WTC11 (cell line): ENCODE data around the gene POLA1. TPM values are rescaled to one million over a fixed set of nuclear protein-coding genes. Genes with fewer than 3 reads are reported as not detected.

Source experiments
- ATAC-seq: fragments of 200-7000 bp; cut with Tn5 transposase; 2 replicates; pipeline ENCODE4 v1.10.0; 2021; ENCODE audit warnings: mild to moderate bottlenecking, moderate library complexity
- CTCF ChIA-PET: fragments of 300-600 bp; sonication (Branson Sonifier 250); formaldehyde crosslinking; loops from one replicate; lab custom pipeline; 2021; ENCODE audit warnings: antibody characterized with exemption; lab: Charles Lee
- POLR2A ChIA-PET: fragments of 350-600 bp; sonication (Branson Sonifier 250); formaldehyde crosslinking; loops from one replicate; lab custom pipeline; 2021; ENCODE audit warnings: antibody characterized with exemption; lab: Charles Lee
- DNase-seq: peaks from one replicate; pipeline ENCODE4 v3.0.0; 2021; ENCODE audit warnings: low spot score
- H3K27ac Mint-ChIP-seq: 2 replicates; pipeline ENCODE4 v1.8.0; 2021; ENCODE audit warnings: mixed read lengths
- H3K27me3 Mint-ChIP-seq: 2 replicates; pipeline ENCODE4 v1.8.0; 2021; ENCODE audit warnings: low read depth, mild to moderate bottlenecking, moderate library complexity, mixed read lengths
- H3K36me3 Mint-ChIP-seq: 2 replicates; pipeline ENCODE4 v1.8.0; 2021; ENCODE audit warnings: mixed read lengths
- H3K4me1 Mint-ChIP-seq: 2 replicates; pipeline ENCODE4 v1.8.0; 2022; ENCODE audit warnings: mixed read lengths
- H3K4me3 Mint-ChIP-seq: 2 replicates; pipeline ENCODE4 v1.8.0; 2021; ENCODE audit warnings: mild to moderate bottlenecking, moderate library complexity, mixed read lengths
- H3K9me3 Mint-ChIP-seq: 2 replicates; pipeline ENCODE4 v1.8.0; 2021; ENCODE audit warnings: mixed read lengths
- AFF4 ChIP-seq: sonication (generic); formaldehyde crosslinking; IDR thresholded peaks from 2 replicates; pipeline ENCODE4 v1.8.1; 2023; ENCODE audit warnings: mild to moderate bottlenecking, missing genetic modification reagents, borderline replicate concordance
- ATF3 ChIP-seq: sonication (generic); formaldehyde crosslinking; conservative IDR thresholded peaks from 2 replicates; pipeline ENCODE4 v1.8.1; 2022; ENCODE audit warnings: mild to moderate bottlenecking, missing genetic modification reagents
- CTCF ChIP-seq: fragments of 200-600 bp; IDR thresholded peaks from 2 replicates; pipeline ENCODE4 v1.8.0; 2022; ENCODE audit warnings: antibody characterized with exemption
- ELF4 ChIP-seq: sonication (generic); formaldehyde crosslinking; IDR thresholded peaks from 2 replicates; pipeline ENCODE4 v1.8.1; 2022; ENCODE audit warnings: low read depth, mild to moderate bottlenecking, moderate library complexity, missing genetic modification reagents
- ETV6 ChIP-seq: sonication (generic); formaldehyde crosslinking; IDR thresholded peaks from 2 replicates; pipeline ENCODE4 v1.8.1; 2022; ENCODE audit warnings: mild to moderate bottlenecking, missing genetic modification reagents
- GABPB1 ChIP-seq: sonication (generic); formaldehyde crosslinking; IDR thresholded peaks from 2 replicates; pipeline ENCODE4 v1.8.1; 2023; ENCODE audit warnings: mild to moderate bottlenecking, missing genetic modification reagents
- MAX ChIP-seq: sonication (generic); formaldehyde crosslinking; IDR thresholded peaks from 2 replicates; pipeline ENCODE4 v1.8.0; 2022; ENCODE audit warnings: mild to moderate bottlenecking, missing genetic modification reagents
- SOX15 ChIP-seq: fragments of 250-450 bp; sonication (Bioruptor Pico); IDR thresholded peaks from 2 replicates; pipeline ENCODE4 v1.9.0; 2021; ENCODE audit warnings: mild to moderate bottlenecking
- STAT6 ChIP-seq: sonication (generic); formaldehyde crosslinking; conservative IDR thresholded peaks from 2 replicates; pipeline ENCODE4 v1.8.1; 2023; ENCODE audit warnings: mild to moderate bottlenecking, low read depth, missing genetic modification reagents, moderate library complexity
- TCF7 ChIP-seq: sonication (generic); formaldehyde crosslinking; IDR thresholded peaks from 2 replicates; pipeline ENCODE4 v1.8.0; 2022; ENCODE audit warnings: mild to moderate bottlenecking, low read depth, missing genetic modification reagents, moderate library complexity
- TP53 ChIP-seq: sonication (generic); formaldehyde crosslinking; IDR thresholded peaks from 2 replicates; pipeline ENCODE4 v1.8.1; 2023; ENCODE audit warnings: mild to moderate bottlenecking, missing genetic modification reagents
- ZNF138 ChIP-seq: sonication (generic); formaldehyde crosslinking; conservative IDR thresholded peaks from 2 replicates; pipeline ENCODE4 v1.8.1; 2022; ENCODE audit warnings: mild to moderate bottlenecking, moderate library complexity, missing genetic modification reagents
- ZNF425 ChIP-seq: fragments of 250-450 bp; sonication (Bioruptor Pico); conservative IDR thresholded peaks from 2 replicates; pipeline ENCODE4 v1.9.0; 2021; ENCODE audit warnings: mild to moderate bottlenecking
- total RNA-seq: library from RNA; stranded (reverse); gene quantifications from 3 replicates; pipeline ENCODE4 v1.2.3, GENCODE V29; 2021

Gene POLA1
- total RNA-seq, 1 experiment from 2014 or later, result 29.9 TPM

- no peak for TF ChIP-seq AFF4 (CRISPR knock-in tag)
- TF ChIP-seq ATF3 (CRISPR knock-in tag), result no peak
Measured at GRCh38 chrX:24646006-24646405, 47.7 kb upstream of the POLA1 start (continued).

GRCh38 chrX:24646745-24647182 is 47.0 kb upstream of the POLA1 start:
- CTCF ChIA-PET, result interaction anchor here (1.6 to 1.7 kb wide), 2 partner anchors 9 to 251 kb away, joined by 3 to 4 read pairs; no protein-coding TSS in a partner anchor
- Mint-ChIP-seq H3K27me3 (no peaks in the 10 kb centered on the region), H3K36me3 (no peaks in the 10 kb centered on the region)

GRCh38 chrX:24647257-24648058 is 46.3 kb upstream of the POLA1 start, which contains the start of gene PCYT1B:
TSS of gene PCYT1B (minus strand) at chrX:24647347. CDS start at chrX:24647105, 242 bp downstream.
- POLR2A ChIA-PET, result no interaction called here
- peak within 1 kb of the TSS; percentile 99 for H3K27ac Mint-ChIP-seq
- CTCF ChIA-PET, result interaction anchor here (1.7 kb wide), 1 partner anchor 9 kb away, joined by 4 read pairs; no protein-coding TSS in a partner anchor
- no peaks in the 10 kb centered on the region for H3K27me3 Mint-ChIP-seq
- peak within 1 kb of the TSS; percentile 90 for H3K4me3 Mint-ChIP-seq
- peaks cover 40% of the 10 kb centered on the region for H3K4me1 Mint-ChIP-seq
- no peaks in the 10 kb centered on the region for H3K9me3 Mint-ChIP-seq
- H3K36me3 Mint-ChIP-seq, result no peaks in the 10 kb centered on the region
- TF ChIP-seq AFF4 (CRISPR knock-in tag) (no peak), ATF3 (CRISPR knock-in tag) (no peak), ZNF138 (no peak), ETV6 (CRISPR knock-in tag) (no peak), STAT6 (CRISPR knock-in tag) (no peak), TCF7 (CRISPR knock-in tag) (no peak), SOX15 (CRISPR knock-in tag) (no peak), TP53 (no peak), ELF4 (CRISPR knock-in tag) (no peak), CTCF (no peak), ZNF425 (CRISPR knock-in tag) (no peak)
- DNase-seq, result peak; percentile 81
- ATAC-seq, result peak; percentile 98

More at GRCh38 chrX:24646745-24647182, 47.0 kb upstream of the POLA1 start:
- Mint-ChIP-seq H3K4me3 (peak overlapping the region; percentile 90), H3K27ac (peak overlapping the region; percentile 98), H3K9me3 (no peaks in the 10 kb centered on the region), H3K4me1 (peaks cover 42% of the 10 kb centered on the region)
- peak; percentile 34 for ATAC-seq
- TF ChIP-seq MAX (CRISPR knock-in tag) (no peak), GABPB1 (CRISPR knock-in tag) (no peak)
- POLR2A ChIA-PET, result no interaction called here
- DNase-seq, result peak; percentile 11
